ENCODE results near the gene ZNF789.
"Not testable (repeated sequence)": the region's sequence is repeated elsewhere in the genome, so short reads cannot be mapped to it uniquely, and the experiment has no call there.

The ZNF789 gene

DNA sequence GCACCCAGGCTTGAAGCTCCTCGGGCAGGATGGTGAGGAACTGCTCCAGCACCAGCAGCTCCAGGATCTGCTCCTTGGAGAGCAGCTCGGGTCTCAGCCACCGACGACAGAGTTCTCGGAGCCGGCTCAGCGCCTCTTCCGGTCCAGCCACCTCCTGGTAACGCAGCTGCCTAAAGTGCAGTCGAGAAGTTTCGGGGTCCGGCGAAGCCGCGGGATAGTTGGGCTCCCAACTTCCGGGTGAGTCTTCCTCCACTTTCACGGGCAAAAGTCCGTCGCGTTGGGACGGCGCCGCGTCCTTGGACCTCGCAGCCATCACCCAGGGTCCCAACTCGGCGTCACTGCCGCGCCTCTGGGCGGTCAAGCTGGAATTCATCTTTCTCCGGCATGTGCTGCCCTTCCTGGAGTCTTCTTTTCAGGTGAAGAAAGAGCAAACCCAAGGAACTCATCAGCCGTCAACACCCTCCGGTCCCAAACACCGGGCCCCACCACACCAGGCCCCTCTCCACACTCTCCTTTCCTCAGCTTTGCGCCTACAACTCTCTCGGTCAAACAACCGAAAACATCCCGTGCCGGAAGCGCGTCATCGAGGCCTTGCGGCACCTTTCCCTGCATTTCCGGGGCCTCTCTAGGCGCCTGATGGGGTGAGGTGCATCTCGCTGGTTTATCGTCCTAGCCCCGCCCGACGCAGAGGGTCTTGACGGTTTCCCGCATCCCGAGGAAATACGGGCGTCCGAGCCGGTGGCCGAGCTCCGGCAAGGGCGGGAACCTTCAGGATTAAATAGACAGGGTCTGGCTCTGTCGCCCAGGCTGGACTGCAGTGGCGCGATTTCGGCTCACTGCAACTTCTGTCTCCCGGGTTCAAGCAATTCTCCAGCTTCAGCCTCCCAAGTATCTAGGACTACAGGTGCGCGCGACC, 27.3 kb downstream of the ZNF789 start, which contains the start of gene ZNF394:
Gene ZNF394, minus strand, starts transcription at position 561 of the 916 bp plus-strand sequence. Its CDS starts 188 bp downstream, at position 373.
- DNase-seq (ENCODE audit: low read depth), result peak; percentile 81
- H3K4me3 ChIP-seq (ENCODE audit: low read depth, low read length), result peak within 1 kb of the TSS; percentile 72
- in situ Hi-C loops (cut with HindIII; ENCODE audit: low sequenced_read_pairs), result no loop called here
- TF ChIP-seq, protein P1, sequence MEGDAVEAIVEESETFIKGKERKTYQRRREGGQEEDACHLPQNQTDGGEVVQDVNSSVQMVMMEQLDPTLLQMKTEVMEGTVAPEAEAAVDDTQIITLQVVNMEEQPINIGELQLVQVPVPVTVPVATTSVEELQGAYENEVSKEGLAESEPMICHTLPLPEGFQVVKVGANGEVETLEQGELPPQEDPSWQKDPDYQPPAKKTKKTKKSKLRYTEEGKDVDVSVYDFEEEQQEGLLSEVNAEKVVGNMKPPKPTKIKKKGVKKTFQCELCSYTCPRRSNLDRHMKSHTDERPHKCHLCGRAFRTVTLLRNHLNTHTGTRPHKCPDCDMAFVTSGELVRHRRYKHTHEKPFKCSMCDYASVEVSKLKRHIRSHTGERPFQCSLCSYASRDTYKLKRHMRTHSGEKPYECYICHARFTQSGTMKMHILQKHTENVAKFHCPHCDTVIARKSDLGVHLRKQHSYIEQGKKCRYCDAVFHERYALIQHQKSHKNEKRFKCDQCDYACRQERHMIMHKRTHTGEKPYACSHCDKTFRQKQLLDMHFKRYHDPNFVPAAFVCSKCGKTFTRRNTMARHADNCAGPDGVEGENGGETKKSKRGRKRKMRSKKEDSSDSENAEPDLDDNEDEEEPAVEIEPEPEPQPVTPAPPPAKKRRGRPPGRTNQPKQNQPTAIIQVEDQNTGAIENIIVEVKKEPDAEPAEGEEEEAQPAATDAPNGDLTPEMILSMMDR (IDR thresholded peaks at IDR 0.05; ENCODE audit: low read depth, low read length, missing control alignments), result peak; percentile 18

DNA sequence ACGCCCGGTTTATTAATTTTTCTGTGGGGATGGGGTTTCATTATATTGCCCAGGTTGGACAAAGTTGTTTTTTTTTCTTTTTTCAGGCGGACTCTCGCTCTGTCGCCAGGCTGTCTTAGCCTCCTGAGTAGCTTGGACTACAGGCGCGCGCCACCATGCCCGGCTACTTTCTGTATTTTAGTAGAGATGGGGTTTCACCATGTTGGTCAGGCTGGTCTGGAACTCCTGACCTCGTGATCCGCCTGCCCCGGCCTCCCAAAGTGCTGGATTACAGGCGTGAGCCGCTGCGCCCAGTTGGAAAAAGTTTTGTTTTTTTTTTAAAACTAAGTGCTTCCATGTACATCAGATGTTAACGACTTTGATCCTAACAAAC, 27.9 kb downstream of the ZNF789 start:
- in situ Hi-C loops (cut with HindIII; ENCODE audit: low sequenced_read_pairs), result no loop called here
- no peak for DNase-seq (ENCODE audit: low read depth)
- H3K4me3 ChIP-seq (ENCODE audit: low read depth, low read length), result peak overlapping the region; percentile 72
- TF ChIP-seq, protein P1 (IDR thresholded peaks at IDR 0.05; ENCODE audit: low read depth, low read length, missing control alignments), result no peak

DNA sequence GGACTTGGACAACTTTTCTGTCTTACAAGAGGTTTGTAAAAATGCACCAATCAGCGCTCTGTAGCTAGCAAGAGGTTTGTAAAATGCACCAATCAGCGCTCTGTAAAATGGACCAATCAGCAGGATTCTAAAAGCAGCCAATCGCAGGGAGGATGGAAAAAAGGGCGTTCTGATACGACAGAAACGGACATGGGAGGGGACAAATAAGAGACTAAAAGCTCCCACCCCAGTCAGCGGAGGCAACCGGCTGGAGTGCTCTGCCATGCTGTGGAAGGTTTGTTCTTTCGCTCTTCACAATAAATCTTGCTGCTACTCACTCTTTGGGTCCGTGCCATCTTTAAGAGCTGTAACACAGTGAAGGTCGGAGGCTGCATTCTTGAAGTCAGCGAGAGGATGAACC, 28.5 kb downstream of the ZNF789 start:
- H3K4me3 ChIP-seq (ENCODE audit: low read depth, low read length), result peak overlapping the region; percentile 72
- DNase-seq (ENCODE audit: low read depth); in situ Hi-C loops (cut with HindIII; ENCODE audit: low sequenced_read_pairs): not testable (repeated sequence)

- TF ChIP-seq, protein P1 (IDR thresholded peaks at IDR 0.05; ENCODE audit: low read depth, low read length, missing control alignments), result no peak
- in situ Hi-C loops (cut with HindIII; ENCODE audit: low sequenced_read_pairs), result no loop called here
- H3K4me3 ChIP-seq (ENCODE audit: low read depth, low read length), result peak overlapping the region; percentile 90
- peak; percentile 93 for DNase-seq (ENCODE audit: low read depth)
These were observed 31.6 kb downstream of the ZNF789 start for GRCh38 chr7:99504281-99504602.

- TF ChIP-seq, protein P1 (IDR thresholded peaks at IDR 0.05; ENCODE audit: low read depth, low read length, missing control alignments), result no peak
- peak; percentile 87 for DNase-seq (ENCODE audit: low read depth)
- peak within 1 kb of the TSS; percentile 90 for H3K4me3 ChIP-seq (ENCODE audit: low read depth, low read length)
- in situ Hi-C loops (cut with HindIII; ENCODE audit: low sequenced_read_pairs), result no loop called here
These were observed 32.1 kb downstream of the ZNF789 start, which contains the start of gene ZKSCAN5 for GRCh38 chr7:99504603-99505323. ZKSCAN5 (plus strand) TSS chr7:99504662; CDS start chr7:99506045, 1,383 bp downstream.

- DNase-seq (ENCODE audit: low read depth), result no peak
- in situ Hi-C loops (cut with HindIII; ENCODE audit: low sequenced_read_pairs), result no loop called here
- peak overlapping the region; percentile 90 for H3K4me3 ChIP-seq (ENCODE audit: low read depth, low read length)
- TF ChIP-seq, protein P1 (IDR thresholded peaks at IDR 0.05; ENCODE audit: low read depth, low read length, missing control alignments), result no peak
These were observed 32.6 kb downstream of the ZNF789 start for GRCh38 chr7:99505324-99505662.

- H3K4me3 ChIP-seq (ENCODE audit: low read depth, low read length), result no peak overlapping the region
- in situ Hi-C loops (cut with HindIII; ENCODE audit: low sequenced_read_pairs), result no loop called here
- DNase-seq (ENCODE audit: low read depth), result no peak
- TF ChIP-seq, protein P1 (IDR thresholded peaks at IDR 0.05; ENCODE audit: low read depth, low read length, missing control alignments), result no peak
These were observed 41.4 kb downstream of the ZNF789 start for GRCh38 chr7:99514050-99514449.
